NK-92 treated with Interleukin-12 subunit alpha and Interleukin-12 subunit beta, amount 100 ng/mL, for 24 hours (cell line): Measurements from ENCODE around the gene PRDX3.

Source experiments
- DNase-seq: peaks from one replicate; lab custom pipeline; 2025; lab: John Stamatoyannopoulos, UW

The PRDX3 gene

GRCh38 chr10:119129721-119130120 lies 48.9 kb downstream of the PRDX3 start:
- no peak for DNase-seq

GRCh38 chr10:119125942-119126341 lies 52.7 kb downstream of the PRDX3 start:
- no peak for DNase-seq

GRCh38 chr10:119120875-119121274 lies 57.7 kb downstream of the PRDX3 start:
- DNase-seq: no peak

- peak; percentile 28 for DNase-seq
These were observed 58.2 kb downstream of the PRDX3 start for GRCh38 chr10:119120413-119120867.

GRCh38 chr10:119119400-119119799 lies 59.2 kb downstream of the PRDX3 start:
- no peak for DNase-seq

GRCh38 chr10:119118231-119118630 lies 60.4 kb downstream of the PRDX3 start:
- DNase-seq: no peak
